Femur (tissue), 1 donor: ENCODE results near the gene SRGAP2B.
"Not testable (repeated sequence)": the region's sequence is repeated elsewhere in the genome, so short reads cannot be mapped to it uniquely, and the experiment has no call there.

ENCODE experiments used
- DNase-seq: peaks from one replicate; pipeline ENCODE4 v3.0.0-alpha.2; 2017

Gene SRGAP2B

GRCh38 chr1:144992915-144993314 lies 102.2 kb downstream of the SRGAP2B start:
- DNase-seq, result peak; percentile 5

GRCh38 chr1:144990611-144991010 lies 104.5 kb downstream of the SRGAP2B start:
- not testable (repeated sequence) for DNase-seq

- DNase-seq, result not testable (repeated sequence)
Measured at GRCh38 chr1:144987131-144987530, 108.0 kb downstream of the SRGAP2B start.

- not testable (repeated sequence) for DNase-seq
Measured at GRCh38 chr1:144986171-144986860, 108.8 kb downstream of the SRGAP2B start.

- not testable (repeated sequence) for DNase-seq
Measured at GRCh38 chr1:144985550-144986170, 109.5 kb downstream of the SRGAP2B start.

GRCh38 chr1:144982802-144983525 lies 112.2 kb downstream of the SRGAP2B start:
- DNase-seq, result not testable (repeated sequence)

GRCh38 chr1:144981157-144981556 lies 114.0 kb downstream of the SRGAP2B start:
- DNase-seq, result not testable (repeated sequence)

- DNase-seq, result not testable (repeated sequence)
Measured at GRCh38 chr1:144979960-144980595, 115.0 kb downstream of the SRGAP2B start.

- not testable (repeated sequence) for DNase-seq
Measured at GRCh38 chr1:144977856-144978255, 117.3 kb downstream of the SRGAP2B start.

GRCh38 chr1:144971936-144972335 lies 123.2 kb downstream of the SRGAP2B start:
- DNase-seq, result not testable (repeated sequence)

- DNase-seq, result not testable (repeated sequence)
Measured at GRCh38 chr1:144966488-144966887, 128.6 kb downstream of the SRGAP2B start.

GRCh38 chr1:144964765-144965164 lies 130.4 kb downstream of the SRGAP2B start:
- DNase-seq, result not testable (repeated sequence)

GRCh38 chr1:144964186-144964585 lies 130.9 kb downstream of the SRGAP2B start:
- DNase-seq, result not testable (repeated sequence)

GRCh38 chr1:144963571-144963970 lies 131.6 kb downstream of the SRGAP2B start:
- not testable (repeated sequence) for DNase-seq

GRCh38 chr1:144961604-144962583 lies 133.2 kb downstream of the SRGAP2B start:
- not testable (repeated sequence) for DNase-seq

- not testable (repeated sequence) for DNase-seq
Measured at GRCh38 chr1:144960929-144961488, 134.1 kb downstream of the SRGAP2B start.

- DNase-seq, result not testable (repeated sequence)
Measured at GRCh38 chr1:144948390-144948789, 146.7 kb downstream of the SRGAP2B start.

GRCh38 chr1:144947495-144947894 lies 147.6 kb downstream of the SRGAP2B start:
- not testable (repeated sequence) for DNase-seq

GRCh38 chr1:144946525-144947480 lies 148.3 kb downstream of the SRGAP2B start:
- DNase-seq, result not testable (repeated sequence)

GRCh38 chr1:144941710-144942109 lies 153.4 kb downstream of the SRGAP2B start:
- DNase-seq, result not testable (repeated sequence)
